HFF-Myc (cell line): Measurements from ENCODE around the gene KRT12.

Experiments
- DNase-seq: peaks from one replicate; pipeline ENCODE4 v3.0.0-alpha.2; 2011; ENCODE audit warnings: low read depth; ENCODE audit errors: extremely low read depth
- H3K4me3 ChIP-seq: replicated peaks from 2 replicates; pipeline ENCODE4 v1.5.1; 2011; ENCODE audit warnings: low read depth, mild to moderate bottlenecking, control low read depth, low read length
- CTCF ChIP-seq: IDR thresholded peaks from 2 replicates; pipeline ENCODE4 v1.5.1; 2012; ENCODE audit warnings: mild to moderate bottlenecking, low read depth, low read length, control low read depth; ENCODE audit errors: missing control alignments

Gene KRT12

GRCh38 chr17:40901981-40902474 lies 35.0 kb upstream of the KRT12 start:
- H3K4me3 ChIP-seq: no peak overlapping the region
- no peak for TF ChIP-seq CTCF
- DNase-seq: no peak

- no peak overlapping the region for H3K4me3 ChIP-seq
- no peak for DNase-seq
- TF ChIP-seq CTCF: no peak
Measured at GRCh38 chr17:40900809-40901356, 33.9 kb upstream of the KRT12 start.

GRCh38 chr17:40896916-40897455 lies 30.0 kb upstream of the KRT12 start:
- H3K4me3 ChIP-seq: no peak overlapping the region
- no peak for DNase-seq
- no peak for TF ChIP-seq CTCF

GRCh38 chr17:40895106-40895730 lies 28.2 kb upstream of the KRT12 start:
- TF ChIP-seq CTCF: no peak
- DNase-seq: no peak
- no peak overlapping the region for H3K4me3 ChIP-seq

GRCh38 chr17:40888196-40888720 lies 21.2 kb upstream of the KRT12 start:
- no peak overlapping the region for H3K4me3 ChIP-seq
- no peak for TF ChIP-seq CTCF
- no peak for DNase-seq

- TF ChIP-seq CTCF: no peak
- peak; percentile 10 for DNase-seq
- H3K4me3 ChIP-seq: no peak overlapping the region
Measured at GRCh38 chr17:40886090-40886489, 19.1 kb upstream of the KRT12 start.
